Neuronal stem cell (in vitro differentiated cells): Measurements from ENCODE around the gene GIMAP2. TPM values are rescaled to one million over a fixed set of nuclear protein-coding genes. Genes with fewer than 3 reads are reported as not detected.

Experiments
- DNase-seq: peaks from one replicate; pipeline ENCODE4 v3.0.0-alpha.2; 2013; ENCODE audit warnings: low spot score
- H2AFZ ChIP-seq: one replicate; pipeline ENCODE4 v1.6.1; 2013; ENCODE audit warnings: mild to moderate bottlenecking, low read length, inconsistent platforms
- H2AK5ac ChIP-seq: 2 replicates; pipeline ENCODE4 v1.6.1; 2013; ENCODE audit warnings: low read depth, mild to moderate bottlenecking, inconsistent platforms, low read length, moderate library complexity, mixed read lengths
- H2BK120ac ChIP-seq: 2 replicates; pipeline ENCODE4 v1.6.1; 2013; ENCODE audit warnings: low read depth, mild to moderate bottlenecking, inconsistent platforms, low read length, moderate library complexity, mixed read lengths
- H2BK12ac ChIP-seq: one replicate; pipeline ENCODE4 v1.6.1; 2013; ENCODE audit warnings: low read length, inconsistent platforms
- H2BK15ac ChIP-seq: 2 replicates; pipeline ENCODE4 v1.6.1; 2013; ENCODE audit warnings: mild to moderate bottlenecking, low read length, inconsistent platforms, mixed read lengths
- H2BK5ac ChIP-seq: one replicate; pipeline ENCODE4 v1.6.1; 2013; ENCODE audit warnings: inconsistent platforms, mild to moderate bottlenecking, low read length, moderate library complexity
- H3K14ac ChIP-seq: one replicate; pipeline ENCODE4 v1.6.1; 2013; ENCODE audit warnings: low read length, inconsistent platforms
- H3K18ac ChIP-seq: 2 replicates; pipeline ENCODE4 v1.6.1; 2013; ENCODE audit warnings: low read length, inconsistent platforms
- H3K23ac ChIP-seq: 2 replicates; pipeline ENCODE4 v1.6.1; 2013; ENCODE audit warnings: low read depth, mild to moderate bottlenecking, mixed read lengths, low read length, inconsistent platforms; ENCODE audit not compliant: poor library complexity
- H3K27ac ChIP-seq: replicated peaks from 3 replicates; pipeline ENCODE4 v1.5.1; 2013; ENCODE audit warnings: low read length, inconsistent platforms
- H3K27me3 ChIP-seq, 3 experiments: 2 replicates each; pipeline ENCODE4 v1.6.1; 2013; ENCODE audit warnings: low read length in 3 of 3, mild to moderate bottlenecking in 2 of 3, inconsistent platforms in 1 of 3, low read depth in 1 of 3, mixed read lengths in 1 of 3, moderate library complexity in 1 of 3; ENCODE audit not compliant: control insufficient read depth in 3 of 3, insufficient read depth in 3 of 3
- H3K36me3 ChIP-seq, 2 donors: replicated peaks in 1 of 2; 2 replicates each; pipeline ENCODE4 v1.6.1; 2013; ENCODE audit warnings: low read length in 2 of 2; ENCODE audit not compliant: control insufficient read depth in 2 of 2, insufficient read depth in 2 of 2
- H3K4ac ChIP-seq: 2 replicates; pipeline ENCODE4 v1.6.1; 2013; ENCODE audit warnings: inconsistent platforms, mild to moderate bottlenecking, low read length, moderate library complexity
- H3K4me1 ChIP-seq, 2 donors: 1 replicate in 1 of 2; 2 replicates in 1 of 2; pipeline ENCODE4 v1.6.1; 2013; ENCODE audit warnings: low read length in 2 of 2, low read depth in 1 of 2; ENCODE audit not compliant: control insufficient read depth in 2 of 2, insufficient read depth in 1 of 2
- H3K4me2 ChIP-seq: one replicate; pipeline ENCODE4 v1.6.1; 2013; ENCODE audit warnings: mild to moderate bottlenecking, low read length, inconsistent platforms; ENCODE audit not compliant: insufficient read depth, poor library complexity, severe bottlenecking
- H3K4me3 ChIP-seq, 2 donors: 2 replicates each; pipeline ENCODE4 v1.5.1; 2013; ENCODE audit warnings: low read length in 2 of 2, mild to moderate bottlenecking in 2 of 2, inconsistent platforms in 1 of 2, moderate library complexity in 1 of 2
- H3K79me1 ChIP-seq: one replicate; pipeline ENCODE4 v1.6.1; 2013; ENCODE audit warnings: low read depth, mild to moderate bottlenecking, inconsistent platforms, low read length, moderate library complexity
- H3K9ac ChIP-seq: one replicate; pipeline ENCODE4 v1.6.1; 2013; ENCODE audit warnings: mild to moderate bottlenecking, low read depth, low read length, inconsistent platforms; ENCODE audit not compliant: poor library complexity
- H3K9me3 ChIP-seq, 2 donors: replicated peaks in 1 of 2; 2 replicates each; pipeline versions ENCODE3 to v1.6.1; 2013; ENCODE audit warnings: low read length in 2 of 2, mild to moderate bottlenecking in 2 of 2, inconsistent platforms in 1 of 2, low read depth in 1 of 2, mixed read lengths in 1 of 2, moderate library complexity in 1 of 2; ENCODE audit not compliant: control insufficient read depth in 2 of 2, insufficient read depth in 1 of 2
- H4K8ac ChIP-seq: one replicate; pipeline ENCODE4 v1.6.1; 2013; ENCODE audit warnings: low read depth, mild to moderate bottlenecking, inconsistent platforms, low read length, moderate library complexity
- H4K91ac ChIP-seq: one replicate; pipeline ENCODE4 v1.6.1; 2013; ENCODE audit warnings: low read length, low read depth, mild to moderate bottlenecking, inconsistent platforms; ENCODE audit not compliant: poor library complexity
- WGBS, 2 donors: extraction: QIAGEN DNeasy Blood & Tissue Kit; methylation state at CpG; one replicate each; pipeline ENCODE4 v1.1.7; 2013; ENCODE audit warnings: missing lambda C conversion rate in 2 of 2, mixed read lengths in 1 of 2; ENCODE audit not compliant: insufficient read length in 2 of 2, insufficient replicate concordance in 1 of 2; ENCODE audit errors: extremely low coverage in 2 of 2; 5-methylcytosine and 5-hydroxymethylcytosine counted together
- polyA plus RNA-seq, 2 experiments: library from polyadenylated mRNA; stranded (reverse); fragments of 200-250 nt; gene quantifications; one replicate each; pipeline ENCODE4 v1.2.3, GENCODE V29; 2013

Gene GIMAP2
- not detected for polyA plus RNA-seq (2013, experiment 1 of 2)
- not detected for polyA plus RNA-seq (2013, experiment 2 of 2)

- Histone ChIP-seq H2AK5ac (no peak within 1 kb of the TSS), H3K79me1 (no peaks in the 10 kb centered on the region), H3K18ac (no peak within 1 kb of the TSS), H4K8ac (no peak within 1 kb of the TSS), H3K27me3 (no peaks in the 10 kb centered on the region), H3K4me1 (no peaks in the 10 kb centered on the region), H2BK5ac (no peak within 1 kb of the TSS), H3K4ac (no peak within 1 kb of the TSS), H3K9me3 (peaks cover 0 to 2% of the 10 kb centered on the region in 2 donors), H3K9ac (no peak within 1 kb of the TSS), H2BK12ac (no peak within 1 kb of the TSS), H3K23ac (no peak within 1 kb of the TSS), H3K14ac (no peak within 1 kb of the TSS), H3K27ac (no peak within 1 kb of the TSS), H3K4me3 (no peak within 1 kb of the TSS), H3K36me3 (no peaks in the 10 kb centered on the region), H2AFZ (peak within 1 kb of the TSS; percentile 44), H2BK120ac (no peak within 1 kb of the TSS), H4K91ac (no peak within 1 kb of the TSS), H2BK15ac (no peak within 1 kb of the TSS), H3K4me2 (no peak within 1 kb of the TSS)
- no peak for DNase-seq
- WGBS, 2 donors = no CpG with 5 or more reads among the region's 6 CpGs
These were observed at the start of gene GIMAP2 for GRCh38 chr7:150685219-150686029. Gene GIMAP2 (plus strand): TSS chr7:150685706. CDS start chr7:150687060, 1,354 bp downstream.

- Histone ChIP-seq H4K8ac (no peak overlapping the region), H3K9me3 (no peaks in the 10 kb centered on the region), H2BK120ac (no peak overlapping the region), H3K14ac (no peak overlapping the region), H2BK15ac (no peak overlapping the region), H3K4me1 (no peaks in the 10 kb centered on the region), H3K4ac (no peak overlapping the region), H4K91ac (no peak overlapping the region), H2AK5ac (no peak overlapping the region), H3K36me3 (no peaks in the 10 kb centered on the region), H3K9ac (no peak overlapping the region), H3K27me3 (no peaks in the 10 kb centered on the region), H3K18ac (no peak overlapping the region), H2BK12ac (no peak overlapping the region), H3K4me3 (no peak overlapping the region), H3K4me2 (no peak overlapping the region), H3K79me1 (no peaks in the 10 kb centered on the region), H2AFZ (no peak overlapping the region), H3K23ac (no peak overlapping the region), H3K27ac (no peak overlapping the region), H2BK5ac (no peak overlapping the region)
- no peak for DNase-seq
These were observed 43.7 kb upstream of the GIMAP2 start for GRCh38 chr7:150641854-150642253.

DNA sequence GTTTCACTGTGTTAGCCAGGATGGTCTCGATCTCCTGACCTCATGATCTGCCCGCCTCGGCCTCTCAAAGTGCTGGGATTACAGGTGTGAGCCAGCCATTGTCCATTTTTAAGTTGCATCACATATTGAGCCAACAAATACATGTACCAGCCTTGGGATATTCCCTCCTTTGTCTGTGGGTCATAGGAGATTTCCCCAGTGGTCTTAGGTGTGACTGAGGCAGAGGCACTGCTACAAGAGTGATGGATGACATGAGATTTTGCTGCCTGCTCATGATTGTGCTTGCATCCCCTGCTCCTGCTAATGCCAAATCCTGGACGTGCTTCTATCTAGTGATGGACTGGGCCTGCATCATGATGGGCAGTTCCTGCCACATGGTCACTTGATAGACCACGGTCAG, 42.6 kb upstream of the GIMAP2 start:
- Histone ChIP-seq H2BK12ac (no peak overlapping the region), H2AK5ac (no peak overlapping the region), H3K4ac (no peak overlapping the region), H2BK5ac (no peak overlapping the region), H2BK120ac (no peak overlapping the region), H2AFZ (no peak overlapping the region), H3K9me3 (no peaks in the 10 kb centered on the region), H3K79me1 (no peaks in the 10 kb centered on the region), H3K23ac (no peak overlapping the region), H3K14ac (no peak overlapping the region), H3K4me3 (peak overlapping the region in 1 of 2 donors; percentile 40), H3K4me1 (no peaks in the 10 kb centered on the region), H3K18ac (no peak overlapping the region), H3K27ac (no peak overlapping the region), H3K9ac (peak overlapping the region; percentile 63), H2BK15ac (no peak overlapping the region), H3K36me3 (no peaks in the 10 kb centered on the region), H3K27me3 (no peaks in the 10 kb centered on the region), H4K8ac (no peak overlapping the region), H4K91ac (no peak overlapping the region), H3K4me2 (no peak overlapping the region)
- no CpG with 5 or more reads among the region's 5 CpGs for WGBS, 2 donors
- no peak for DNase-seq

GRCh38 chr7:150645259-150646020, 40.1 kb upstream of the GIMAP2 start:
- no peak for DNase-seq
- Histone ChIP-seq H3K4me1 (no peaks in the 10 kb centered on the region), H3K4me3 (no peak overlapping the region), H3K4ac (no peak overlapping the region), H3K4me2 (no peak overlapping the region), H2BK15ac (no peak overlapping the region), H2AFZ (no peak overlapping the region), H3K18ac (no peak overlapping the region), H3K9me3 (no peaks in the 10 kb centered on the region), H2BK5ac (no peak overlapping the region), H3K36me3 (no peaks in the 10 kb centered on the region), H3K27ac (no peak overlapping the region), H3K9ac (no peak overlapping the region), H2BK12ac (no peak overlapping the region), H3K27me3 (no peaks in the 10 kb centered on the region), H2BK120ac (no peak overlapping the region), H4K91ac (no peak overlapping the region), H2AK5ac (no peak overlapping the region), H3K23ac (no peak overlapping the region), H3K14ac (no peak overlapping the region), H3K79me1 (no peaks in the 10 kb centered on the region), H4K8ac (no peak overlapping the region)
- no CpG with 5 or more reads among the region's 6 CpGs for WGBS, 2 donors
